Astrocyte (in vitro differentiated cells and primary cell): ENCODE measurements around the gene ANAPC1.
"Not testable (repeated sequence)": the region's sequence is repeated elsewhere in the genome, so short reads cannot be mapped to it uniquely, and the experiment has no call there.

Experiments used
- CTCF ChIP-seq: IDR thresholded peaks from 2 replicates; pipeline ENCODE4 v1.5.1; 2011; ENCODE audit warnings: low read depth, mild to moderate bottlenecking, inconsistent platforms, low read length, moderate library complexity; ENCODE audit not compliant: insufficient read depth
- EZH2 ChIP-seq: IDR thresholded peaks from 2 replicates; pipeline ENCODE4 v1.6.1; 2012; ENCODE audit warnings: mild to moderate bottlenecking, low read length, inconsistent platforms; ENCODE audit not compliant: insufficient read depth

- not testable (repeated sequence) for TF ChIP-seq EZH2, CTCF
Measured at GRCh38 chr2:111812970-111813622, 70.9 kb downstream of the ANAPC1 start.
